ENCODE data around the gene HOXD12. TPM values are rescaled to one million over a fixed set of nuclear protein-coding genes. Genes with fewer than 3 reads are reported as not detected.

Gene HOXD12
- total RNA-seq, 2 experiments from 2014 or later: 0.25 TPM; not detected in 1

- Histone ChIP-seq H3K36me3 (ENCODE audit: insufficient read depth, low read length) (no peaks in the 10 kb centered on the region), H3K9me3 (ENCODE audit: low read length) (no peaks in the 10 kb centered on the region), H4K20me1 (ENCODE audit: insufficient read depth, low read length) (no peaks in the 10 kb centered on the region), H3K4me1 (ENCODE audit: insufficient read depth, low read length, poor library complexity, severe bottlenecking) (no peaks in the 10 kb centered on the region), H3K9me2 (ENCODE audit: insufficient read depth, low read length) (no peaks in the 10 kb centered on the region), H3K79me2 (ENCODE audit: insufficient read depth, low read depth, low read length) (no peaks in the 10 kb centered on the region), H3K4me3 (ENCODE audit: low read depth, low read length, poor library complexity, severe bottlenecking) (no peak within 1 kb of the TSS), H2AFZ (ENCODE audit: low read length) (no peak within 1 kb of the TSS), H3K27ac (ENCODE audit: low read depth, low read length, poor library complexity, severe bottlenecking) (no peak within 1 kb of the TSS), H3K4me2 (ENCODE audit: low read length) (no peak within 1 kb of the TSS)
- ChIA-PET POLR2A (no interaction called here), CTCF (ENCODE audit: unreplicated experiment) (no interaction called here)
- intact Hi-C loops (cut with micrococcal nuclease; ENCODE audit: unreplicated experiment): no loop called here
- no peak for DNase-seq (ENCODE audit: low spot score)
- no TSS peak for BruUV-seq (replicated peaks)
- TF ChIP-seq CTCF (conservative IDR thresholded peaks at IDR 0.05; ENCODE audit: low read length): no peak
- no peak for TF ChIP-seq EZH2phosphoT487 (IDR thresholded peaks at IDR 0.05; ENCODE audit: borderline replicate concordance, low read depth, low read length)
Measured at GRCh38 chr2:176106581-176107539, 7.3 kb downstream of the HOXD12 start, which contains the start of gene HOXD11. HOXD11 (plus strand) TSS chr2:176107280; CDS start chr2:176107356, 76 bp downstream.

DNA sequence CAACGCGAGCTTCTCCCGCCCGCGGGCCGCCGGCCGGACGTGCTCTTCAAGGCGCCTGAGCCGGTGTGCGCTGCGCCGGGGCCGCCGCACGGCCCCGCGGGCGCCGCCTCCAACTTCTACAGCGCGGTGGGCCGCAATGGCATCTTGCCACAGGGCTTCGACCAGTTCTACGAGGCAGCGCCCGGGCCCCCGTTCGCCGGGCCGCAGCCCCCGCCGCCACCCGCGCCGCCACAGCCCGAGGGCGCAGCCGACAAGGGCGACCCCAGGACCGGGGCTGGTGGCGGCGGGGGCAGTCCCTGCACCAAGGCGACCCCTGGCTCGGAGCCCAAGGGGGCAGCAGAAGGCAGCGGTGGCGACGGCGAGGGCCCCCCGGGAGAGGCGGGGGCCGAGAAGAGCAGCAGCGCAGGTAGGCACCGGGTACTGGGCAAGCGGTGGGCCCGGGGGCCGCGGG, 8.2 kb downstream of the HOXD12 start:
- TF ChIP-seq EZH2phosphoT487 (IDR thresholded peaks at IDR 0.05; ENCODE audit: borderline replicate concordance, low read depth, low read length) (no peak), CTCF (conservative IDR thresholded peaks at IDR 0.05; ENCODE audit: low read length) (no peak)
- Histone ChIP-seq H4K20me1 (ENCODE audit: insufficient read depth, low read length) (no peaks in the 10 kb centered on the region), H3K27ac (ENCODE audit: low read depth, low read length, poor library complexity, severe bottlenecking) (no peak overlapping the region), H3K4me3 (ENCODE audit: low read depth, low read length, poor library complexity, severe bottlenecking) (no peak overlapping the region), H3K9me3 (ENCODE audit: low read length) (no peaks in the 10 kb centered on the region), H3K79me2 (ENCODE audit: insufficient read depth, low read depth, low read length) (no peaks in the 10 kb centered on the region), H2AFZ (ENCODE audit: low read length) (no peak overlapping the region), H3K9me2 (ENCODE audit: insufficient read depth, low read length) (no peaks in the 10 kb centered on the region), H3K4me1 (ENCODE audit: insufficient read depth, low read length, poor library complexity, severe bottlenecking) (no peaks in the 10 kb centered on the region), H3K36me3 (ENCODE audit: insufficient read depth, low read length) (no peaks in the 10 kb centered on the region), H3K4me2 (ENCODE audit: low read length) (no peak overlapping the region)
- CTCF ChIA-PET (ENCODE audit: unreplicated experiment): no interaction called here
- BruUV-seq (replicated peaks): no TSS peak
- POLR2A ChIA-PET: no interaction called here
- DNase-seq (ENCODE audit: low spot score): no peak
- intact Hi-C loops (cut with micrococcal nuclease; ENCODE audit: unreplicated experiment): no loop called here

Measured in OCI-LY7 (cell line).